Thyroid gland (tissue), 4 donors: ENCODE measurements around the gene COMP.

ENCODE experiments used
- CTCF ChIP-seq, 6 experiments: fragments of 200-600 bp in 3 of 6; fragments of 450-650 bp in 3 of 6; sonication (generic) in 3 of 6; IDR thresholded peaks; one replicate each; pipeline ENCODE4 v1.5.1; 2016 to 2019; ENCODE audit warnings: antibody characterized with exemption in 6 of 6, mild to moderate bottlenecking in 2 of 6, inconsistent platforms in 1 of 6, moderate library complexity in 1 of 6
- POLR2A ChIP-seq, 2 donors: fragments of 450-650 bp; IDR thresholded peaks; one replicate each; pipeline ENCODE4 v1.6.1; 2017; ENCODE audit warnings: antibody characterized with exemption in 2 of 2, mild to moderate bottlenecking in 2 of 2, moderate library complexity in 1 of 2

GRCh38 chr19:18777301-18778075, 13.6 kb downstream of the COMP start:
- TF ChIP-seq CTCF (IDR thresholded peaks at IDR 0.05) (no peak), POLR2A (IDR thresholded peaks at IDR 0.05) (no peak)
